Measurements from ENCODE around the gene STK32A.

DNA sequence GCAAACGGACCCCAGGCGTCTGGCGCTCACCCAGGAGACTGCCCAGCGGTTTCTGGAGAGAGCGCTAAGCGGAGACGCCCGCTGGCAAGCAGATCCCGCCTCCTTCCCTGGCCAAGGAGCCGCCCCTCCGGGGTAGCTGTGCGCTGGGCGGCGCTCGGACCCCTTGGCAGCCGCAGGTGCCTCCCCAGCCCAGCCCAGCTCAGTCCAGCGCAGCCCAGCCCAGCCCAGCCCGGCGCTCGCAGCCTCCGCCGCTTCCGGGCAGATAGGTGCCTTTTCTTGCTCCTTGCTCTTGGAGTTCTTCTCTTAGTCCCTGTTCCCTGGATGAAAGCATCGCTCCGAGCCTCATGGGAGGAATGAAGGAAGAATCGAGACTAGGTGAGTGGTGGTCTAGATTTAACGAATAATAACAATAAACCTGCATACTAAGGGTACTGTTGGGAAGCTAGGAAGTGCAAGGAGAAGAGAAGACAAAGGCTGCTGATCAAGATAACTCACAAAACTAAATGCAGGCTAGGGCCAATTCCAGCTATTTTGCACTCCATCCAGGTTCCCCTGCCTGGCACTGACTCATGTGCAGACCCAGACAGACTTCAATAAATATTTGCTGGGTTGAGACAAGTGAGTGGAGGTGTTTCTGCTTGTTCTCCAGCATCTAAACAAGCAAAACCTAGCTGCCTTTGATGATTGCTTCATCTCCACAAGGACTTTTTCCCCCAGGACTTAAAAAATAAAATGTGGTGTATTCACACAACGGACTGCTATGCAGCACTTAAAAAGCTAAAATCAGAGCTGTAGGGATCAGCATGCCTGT, at the start of gene STK32A:
- TF ChIP-seq, protein P1, sequence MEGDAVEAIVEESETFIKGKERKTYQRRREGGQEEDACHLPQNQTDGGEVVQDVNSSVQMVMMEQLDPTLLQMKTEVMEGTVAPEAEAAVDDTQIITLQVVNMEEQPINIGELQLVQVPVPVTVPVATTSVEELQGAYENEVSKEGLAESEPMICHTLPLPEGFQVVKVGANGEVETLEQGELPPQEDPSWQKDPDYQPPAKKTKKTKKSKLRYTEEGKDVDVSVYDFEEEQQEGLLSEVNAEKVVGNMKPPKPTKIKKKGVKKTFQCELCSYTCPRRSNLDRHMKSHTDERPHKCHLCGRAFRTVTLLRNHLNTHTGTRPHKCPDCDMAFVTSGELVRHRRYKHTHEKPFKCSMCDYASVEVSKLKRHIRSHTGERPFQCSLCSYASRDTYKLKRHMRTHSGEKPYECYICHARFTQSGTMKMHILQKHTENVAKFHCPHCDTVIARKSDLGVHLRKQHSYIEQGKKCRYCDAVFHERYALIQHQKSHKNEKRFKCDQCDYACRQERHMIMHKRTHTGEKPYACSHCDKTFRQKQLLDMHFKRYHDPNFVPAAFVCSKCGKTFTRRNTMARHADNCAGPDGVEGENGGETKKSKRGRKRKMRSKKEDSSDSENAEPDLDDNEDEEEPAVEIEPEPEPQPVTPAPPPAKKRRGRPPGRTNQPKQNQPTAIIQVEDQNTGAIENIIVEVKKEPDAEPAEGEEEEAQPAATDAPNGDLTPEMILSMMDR (conservative IDR thresholded peaks at IDR 0.05; ENCODE audit: low read depth in 2 of 2): peak in 1 of 2 experiments; percentile 69; a peak in 2 of 4 replicates
- TF ChIP-seq POLR2AphosphoS5 (IDR thresholded peaks at IDR 0.05; ENCODE audit: low read depth) (peak; percentile 24; the same call in 1 of the 2 replicates), NANOG (IDR thresholded peaks at IDR 0.05; ENCODE audit: borderline replicate concordance) (no peak), EZH2 (IDR thresholded peaks at IDR 0.05; ENCODE audit: low read depth, unreplicated experiment) (no peak), EZH2phosphoT487 (IDR thresholded peaks at IDR 0.05; ENCODE audit: unreplicated experiment) (no peak), ZNF331 (CRISPR knock-in tag; IDR thresholded peaks at IDR 0.05; ENCODE audit: low read depth) (no peak), JUNB (IDR thresholded peaks at IDR 0.05; ENCODE audit: unreplicated experiment) (no peak), CREB1 (CRISPR knock-in tag; IDR thresholded peaks at IDR 0.05; ENCODE audit: low read depth) (no peak), ZNF114 (CRISPR knock-in tag; IDR thresholded peaks at IDR 0.05) (no peak)
- TF ChIP-seq, protein P2, sequence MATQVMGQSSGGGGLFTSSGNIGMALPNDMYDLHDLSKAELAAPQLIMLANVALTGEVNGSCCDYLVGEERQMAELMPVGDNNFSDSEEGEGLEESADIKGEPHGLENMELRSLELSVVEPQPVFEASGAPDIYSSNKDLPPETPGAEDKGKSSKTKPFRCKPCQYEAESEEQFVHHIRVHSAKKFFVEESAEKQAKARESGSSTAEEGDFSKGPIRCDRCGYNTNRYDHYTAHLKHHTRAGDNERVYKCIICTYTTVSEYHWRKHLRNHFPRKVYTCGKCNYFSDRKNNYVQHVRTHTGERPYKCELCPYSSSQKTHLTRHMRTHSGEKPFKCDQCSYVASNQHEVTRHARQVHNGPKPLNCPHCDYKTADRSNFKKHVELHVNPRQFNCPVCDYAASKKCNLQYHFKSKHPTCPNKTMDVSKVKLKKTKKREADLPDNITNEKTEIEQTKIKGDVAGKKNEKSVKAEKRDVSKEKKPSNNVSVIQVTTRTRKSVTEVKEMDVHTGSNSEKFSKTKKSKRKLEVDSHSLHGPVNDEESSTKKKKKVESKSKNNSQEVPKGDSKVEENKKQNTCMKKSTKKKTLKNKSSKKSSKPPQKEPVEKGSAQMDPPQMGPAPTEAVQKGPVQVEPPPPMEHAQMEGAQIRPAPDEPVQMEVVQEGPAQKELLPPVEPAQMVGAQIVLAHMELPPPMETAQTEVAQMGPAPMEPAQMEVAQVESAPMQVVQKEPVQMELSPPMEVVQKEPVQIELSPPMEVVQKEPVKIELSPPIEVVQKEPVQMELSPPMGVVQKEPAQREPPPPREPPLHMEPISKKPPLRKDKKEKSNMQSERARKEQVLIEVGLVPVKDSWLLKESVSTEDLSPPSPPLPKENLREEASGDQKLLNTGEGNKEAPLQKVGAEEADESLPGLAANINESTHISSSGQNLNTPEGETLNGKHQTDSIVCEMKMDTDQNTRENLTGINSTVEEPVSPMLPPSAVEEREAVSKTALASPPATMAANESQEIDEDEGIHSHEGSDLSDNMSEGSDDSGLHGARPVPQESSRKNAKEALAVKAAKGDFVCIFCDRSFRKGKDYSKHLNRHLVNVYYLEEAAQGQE (IDR thresholded peaks at IDR 0.05; ENCODE audit: unreplicated experiment): no peak
- TF ChIP-seq, protein P3, sequence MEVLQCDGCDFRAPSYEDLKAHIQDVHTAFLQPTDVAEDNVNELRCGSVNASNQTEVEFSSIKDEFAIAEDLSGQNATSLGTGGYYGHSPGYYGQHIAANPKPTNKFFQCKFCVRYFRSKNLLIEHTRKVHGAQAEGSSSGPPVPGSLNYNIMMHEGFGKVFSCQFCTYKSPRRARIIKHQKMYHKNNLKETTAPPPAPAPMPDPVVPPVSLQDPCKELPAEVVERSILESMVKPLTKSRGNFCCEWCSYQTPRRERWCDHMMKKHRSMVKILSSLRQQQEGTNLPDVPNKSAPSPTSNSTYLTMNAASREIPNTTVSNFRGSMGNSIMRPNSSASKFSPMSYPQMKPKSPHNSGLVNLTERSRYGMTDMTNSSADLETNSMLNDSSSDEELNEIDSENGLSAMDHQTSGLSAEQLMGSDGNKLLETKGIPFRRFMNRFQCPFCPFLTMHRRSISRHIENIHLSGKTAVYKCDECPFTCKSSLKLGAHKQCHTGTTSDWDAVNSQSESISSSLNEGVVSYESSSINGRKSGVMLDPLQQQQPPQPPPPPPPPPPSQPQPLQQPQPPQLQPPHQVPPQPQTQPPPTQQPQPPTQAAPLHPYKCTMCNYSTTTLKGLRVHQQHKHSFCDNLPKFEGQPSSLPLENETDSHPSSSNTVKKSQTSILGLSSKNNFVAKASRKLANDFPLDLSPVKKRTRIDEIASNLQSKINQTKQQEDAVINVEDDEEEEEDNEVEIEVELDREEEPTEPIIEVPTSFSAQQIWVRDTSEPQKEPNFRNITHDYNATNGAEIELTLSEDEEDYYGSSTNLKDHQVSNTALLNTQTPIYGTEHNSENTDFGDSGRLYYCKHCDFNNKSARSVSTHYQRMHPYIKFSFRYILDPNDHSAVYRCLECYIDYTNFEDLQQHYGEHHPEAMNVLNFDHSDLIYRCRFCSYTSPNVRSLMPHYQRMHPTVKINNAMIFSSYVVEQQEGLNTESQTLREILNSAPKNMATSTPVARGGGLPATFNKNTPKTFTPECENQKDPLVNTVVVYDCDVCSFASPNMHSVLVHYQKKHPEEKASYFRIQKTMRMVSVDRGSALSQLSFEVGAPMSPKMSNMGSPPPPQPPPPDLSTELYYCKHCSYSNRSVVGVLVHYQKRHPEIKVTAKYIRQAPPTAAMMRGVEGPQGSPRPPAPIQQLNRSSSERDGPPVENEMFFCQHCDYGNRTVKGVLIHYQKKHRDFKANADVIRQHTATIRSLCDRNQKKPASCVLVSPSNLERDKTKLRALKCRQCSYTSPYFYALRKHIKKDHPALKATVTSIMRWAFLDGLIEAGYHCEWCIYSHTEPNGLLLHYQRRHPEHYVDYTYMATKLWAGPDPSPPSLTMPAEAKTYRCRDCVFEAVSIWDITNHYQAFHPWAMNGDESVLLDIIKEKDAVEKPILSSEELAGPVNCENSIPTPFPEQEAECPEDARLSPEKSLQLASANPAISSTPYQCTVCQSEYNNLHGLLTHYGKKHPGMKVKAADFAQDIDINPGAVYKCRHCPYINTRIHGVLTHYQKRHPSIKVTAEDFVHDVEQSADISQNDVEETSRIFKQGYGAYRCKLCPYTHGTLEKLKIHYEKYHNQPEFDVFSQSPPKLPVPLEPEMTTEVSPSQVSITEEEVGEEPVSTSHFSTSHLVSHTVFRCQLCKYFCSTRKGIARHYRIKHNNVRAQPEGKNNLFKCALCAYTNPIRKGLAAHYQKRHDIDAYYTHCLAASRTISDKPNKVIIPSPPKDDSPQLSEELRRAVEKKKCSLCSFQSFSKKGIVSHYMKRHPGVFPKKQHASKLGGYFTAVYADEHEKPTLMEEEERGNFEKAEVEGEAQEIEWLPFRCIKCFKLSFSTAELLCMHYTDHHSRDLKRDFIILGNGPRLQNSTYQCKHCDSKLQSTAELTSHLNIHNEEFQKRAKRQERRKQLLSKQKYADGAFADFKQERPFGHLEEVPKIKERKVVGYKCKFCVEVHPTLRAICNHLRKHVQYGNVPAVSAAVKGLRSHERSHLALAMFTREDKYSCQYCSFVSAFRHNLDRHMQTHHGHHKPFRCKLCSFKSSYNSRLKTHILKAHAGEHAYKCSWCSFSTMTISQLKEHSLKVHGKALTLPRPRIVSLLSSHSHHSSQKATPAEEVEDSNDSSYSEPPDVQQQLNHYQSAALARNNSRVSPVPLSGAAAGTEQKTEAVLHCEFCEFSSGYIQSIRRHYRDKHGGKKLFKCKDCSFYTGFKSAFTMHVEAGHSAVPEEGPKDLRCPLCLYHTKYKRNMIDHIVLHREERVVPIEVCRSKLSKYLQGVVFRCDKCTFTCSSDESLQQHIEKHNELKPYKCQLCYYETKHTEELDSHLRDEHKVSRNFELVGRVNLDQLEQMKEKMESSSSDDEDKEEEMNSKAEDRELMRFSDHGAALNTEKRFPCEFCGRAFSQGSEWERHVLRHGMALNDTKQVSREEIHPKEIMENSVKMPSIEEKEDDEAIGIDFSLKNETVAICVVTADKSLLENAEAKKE (CRISPR knock-in tag; IDR thresholded peaks at IDR 0.05): no peak
- TF ChIP-seq, protein P4, sequence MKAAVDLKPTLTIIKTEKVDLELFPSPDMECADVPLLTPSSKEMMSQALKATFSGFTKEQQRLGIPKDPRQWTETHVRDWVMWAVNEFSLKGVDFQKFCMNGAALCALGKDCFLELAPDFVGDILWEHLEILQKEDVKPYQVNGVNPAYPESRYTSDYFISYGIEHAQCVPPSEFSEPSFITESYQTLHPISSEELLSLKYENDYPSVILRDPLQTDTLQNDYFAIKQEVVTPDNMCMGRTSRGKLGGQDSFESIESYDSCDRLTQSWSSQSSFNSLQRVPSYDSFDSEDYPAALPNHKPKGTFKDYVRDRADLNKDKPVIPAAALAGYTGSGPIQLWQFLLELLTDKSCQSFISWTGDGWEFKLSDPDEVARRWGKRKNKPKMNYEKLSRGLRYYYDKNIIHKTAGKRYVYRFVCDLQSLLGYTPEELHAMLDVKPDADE (IDR thresholded peaks at IDR 0.05): no peak; the same call in 1 of the 2 replicates
